K562 (cell line): ENCODE measurements around the gene PCSK6. TPM values are rescaled to one million over a fixed set of nuclear protein-coding genes. Genes with fewer than 3 reads are reported as not detected.

Experiments
- ARHGAP35 ChIP-seq: fragments of 450-650 bp; IDR thresholded peaks from 2 replicates; pipeline ENCODE4 v1.6.1; 2018; ENCODE audit not compliant: partially characterized antibody
- PCBP2 ChIP-seq: fragments of 200-400 bp; formaldehyde crosslinking; IDR thresholded peaks from 2 replicates; pipeline ENCODE4 v1.6.1; 2018; ENCODE audit warnings: low read length, low read depth, mild to moderate bottlenecking, moderate library complexity; ENCODE audit not compliant: poor library complexity, severe bottlenecking
- PHB ChIP-seq: fragments of 250-450 bp; sonication (Bioruptor Pico); IDR thresholded peaks from 2 replicates; pipeline ENCODE4 v1.5.0; 2021
- polyA plus RNA-seq, 8 experiments: library from polyadenylated mRNA; depleted of rRNA in 4 of 8; stranded (reverse) in 5 of 8; unstranded in 3 of 8; fragments of >200 nt; fragmentation: Nextera tagmentation in 2 of 8; fragmentation: Illumina TruSeq in 1 of 8; extraction: Ambion mirVana in 2 of 8; extraction: Trizol in 1 of 8; gene quantifications; 2 replicates each; pipeline versions ENCODE4 v1.2.1 to v1.2.3, GENCODE V29; 2011 to 2014; ENCODE audit warnings: inconsistent platforms in 1 of 8, missing spikeins in 1 of 8
- total RNA-seq, 7 experiments: library from RNA; depleted of rRNA in 6 of 7; stranded (reverse); fragments of >200 nt in 6 of 7; fragmentation: Illumina TruSeq in 2 of 7; extraction: Trizol in 2 of 7; gene quantifications; 2 replicates each; pipeline versions ENCODE4 v1.2.1 to v1.2.3, GENCODE V29; 2011 to 2021; ENCODE audit warnings: low replicate concordance in 1 of 7
- TF ChIP-seq, protein P1 (sequence below), 2 experiments: fragments of 450-650 bp in 1 of 2; sonication (generic) in 1 of 2; formaldehyde crosslinking in 1 of 2; IDR thresholded peaks; 2 replicates each; pipeline versions ENCODE4 v1.7.1 to v1.9.0; 2016 to 2022; ENCODE audit warnings: inconsistent platforms in 1 of 2, mild to moderate bottlenecking in 1 of 2, missing genetic modification reagents in 1 of 2

The PCSK6 gene
- total and polyA plus RNA-seq, 9 of the 15 experiments (the other 6 are each of a cell fraction or from before 2014, with no cell fraction given) = 2.2 to 32.6 (median 14.5) TPM

- TF ChIP-seq, protein P1, sequence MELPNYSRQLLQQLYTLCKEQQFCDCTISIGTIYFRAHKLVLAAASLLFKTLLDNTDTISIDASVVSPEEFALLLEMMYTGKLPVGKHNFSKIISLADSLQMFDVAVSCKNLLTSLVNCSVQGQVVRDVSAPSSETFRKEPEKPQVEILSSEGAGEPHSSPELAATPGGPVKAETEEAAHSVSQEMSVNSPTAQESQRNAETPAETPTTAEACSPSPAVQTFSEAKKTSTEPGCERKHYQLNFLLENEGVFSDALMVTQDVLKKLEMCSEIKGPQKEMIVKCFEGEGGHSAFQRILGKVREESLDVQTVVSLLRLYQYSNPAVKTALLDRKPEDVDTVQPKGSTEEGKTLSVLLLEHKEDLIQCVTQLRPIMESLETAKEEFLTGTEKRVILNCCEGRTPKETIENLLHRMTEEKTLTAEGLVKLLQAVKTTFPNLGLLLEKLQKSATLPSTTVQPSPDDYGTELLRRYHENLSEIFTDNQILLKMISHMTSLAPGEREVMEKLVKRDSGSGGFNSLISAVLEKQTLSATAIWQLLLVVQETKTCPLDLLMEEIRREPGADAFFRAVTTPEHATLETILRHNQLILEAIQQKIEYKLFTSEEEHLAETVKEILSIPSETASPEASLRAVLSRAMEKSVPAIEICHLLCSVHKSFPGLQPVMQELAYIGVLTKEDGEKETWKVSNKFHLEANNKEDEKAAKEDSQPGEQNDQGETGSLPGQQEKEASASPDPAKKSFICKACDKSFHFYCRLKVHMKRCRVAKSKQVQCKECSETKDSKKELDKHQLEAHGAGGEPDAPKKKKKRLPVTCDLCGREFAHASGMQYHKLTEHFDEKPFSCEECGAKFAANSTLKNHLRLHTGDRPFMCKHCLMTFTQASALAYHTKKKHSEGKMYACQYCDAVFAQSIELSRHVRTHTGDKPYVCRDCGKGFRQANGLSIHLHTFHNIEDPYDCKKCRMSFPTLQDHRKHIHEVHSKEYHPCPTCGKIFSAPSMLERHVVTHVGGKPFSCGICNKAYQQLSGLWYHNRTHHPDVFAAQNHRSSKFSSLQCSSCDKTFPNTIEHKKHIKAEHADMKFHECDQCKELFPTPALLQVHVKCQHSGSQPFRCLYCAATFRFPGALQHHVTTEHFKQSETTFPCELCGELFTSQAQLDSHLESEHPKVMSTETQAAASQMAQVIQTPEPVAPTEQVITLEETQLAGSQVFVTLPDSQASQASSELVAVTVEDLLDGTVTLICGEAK (IDR thresholded peaks at IDR 0.05) = no peak
- TF ChIP-seq, protein P1 (CRISPR knock-in tag; IDR thresholded peaks at IDR 0.05) = no peak
- TF ChIP-seq PHB (CRISPR knock-in tag) = no peak
- no peak for TF ChIP-seq ARHGAP35
- TF ChIP-seq PCBP2 = no peak
These were observed 205.6 kb downstream of the PCSK6 start (continued) for GRCh38 chr15:101283931-101284330.
